ENCODE data around the gene SVOP.

GRCh38 chr12:109065853-109066193, 45.0 kb upstream of the SVOP start:
- TF ChIP-seq, protein P1, sequence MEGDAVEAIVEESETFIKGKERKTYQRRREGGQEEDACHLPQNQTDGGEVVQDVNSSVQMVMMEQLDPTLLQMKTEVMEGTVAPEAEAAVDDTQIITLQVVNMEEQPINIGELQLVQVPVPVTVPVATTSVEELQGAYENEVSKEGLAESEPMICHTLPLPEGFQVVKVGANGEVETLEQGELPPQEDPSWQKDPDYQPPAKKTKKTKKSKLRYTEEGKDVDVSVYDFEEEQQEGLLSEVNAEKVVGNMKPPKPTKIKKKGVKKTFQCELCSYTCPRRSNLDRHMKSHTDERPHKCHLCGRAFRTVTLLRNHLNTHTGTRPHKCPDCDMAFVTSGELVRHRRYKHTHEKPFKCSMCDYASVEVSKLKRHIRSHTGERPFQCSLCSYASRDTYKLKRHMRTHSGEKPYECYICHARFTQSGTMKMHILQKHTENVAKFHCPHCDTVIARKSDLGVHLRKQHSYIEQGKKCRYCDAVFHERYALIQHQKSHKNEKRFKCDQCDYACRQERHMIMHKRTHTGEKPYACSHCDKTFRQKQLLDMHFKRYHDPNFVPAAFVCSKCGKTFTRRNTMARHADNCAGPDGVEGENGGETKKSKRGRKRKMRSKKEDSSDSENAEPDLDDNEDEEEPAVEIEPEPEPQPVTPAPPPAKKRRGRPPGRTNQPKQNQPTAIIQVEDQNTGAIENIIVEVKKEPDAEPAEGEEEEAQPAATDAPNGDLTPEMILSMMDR (IDR thresholded peaks at IDR 0.05) = no peak
- no peak for TF ChIP-seq POLR2A (IDR thresholded peaks at IDR 0.05)

Data from Peyer's patch (tissue), 4 donors.